ENCODE data around the gene SPAG16.

- TF ChIP-seq POLR2AphosphoS5 (IDR thresholded peaks at IDR 0.05; ENCODE audit: low read depth, low read length): no peak
- TF ChIP-seq POLR2A (IDR thresholded peaks at IDR 0.05; ENCODE audit: low read depth, low read length): no peak
- TF ChIP-seq TAF1 (IDR thresholded peaks at IDR 0.05; ENCODE audit: borderline replicate concordance, low read depth, low read length): no peak
Measured at GRCh38 chr2:214117054-214117453, 832.8 kb downstream of the SPAG16 start.
